ENCODE data around the gene SPRR2A. TPM values are rescaled to one million over a fixed set of nuclear protein-coding genes. Genes with fewer than 3 reads are reported as not detected.
"Not testable (repeated sequence)": the region's sequence is repeated elsewhere in the genome, so short reads cannot be mapped to it uniquely, and the experiment has no call there.

The SPRR2A gene
- total RNA-seq, 3 donors from 2014 or later, result not detected

DNA sequence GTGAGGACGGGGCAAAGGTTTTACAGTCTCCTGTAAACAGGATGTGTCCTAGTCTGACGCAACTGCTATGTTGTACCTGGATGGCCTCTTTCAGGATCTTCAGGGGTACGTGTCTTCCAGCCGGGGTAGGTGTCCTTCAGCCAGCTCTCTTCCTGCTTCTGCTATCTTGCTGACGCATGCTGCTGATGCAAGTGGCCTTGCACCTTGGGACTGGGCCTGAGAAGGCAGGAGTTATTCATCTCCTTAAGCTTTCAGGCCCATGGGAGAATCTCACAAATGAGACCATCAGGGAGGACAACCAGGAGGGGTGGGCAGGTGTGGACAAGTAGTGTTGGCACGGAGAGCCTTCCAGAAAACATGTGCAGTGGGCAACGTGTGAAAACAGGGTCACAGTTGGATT, 34.2 kb downstream of the SPRR2A start:
- H3K9me3 ChIP-seq, result no peaks in the 10 kb centered on the region
- no peaks in the 10 kb centered on the region for H3K36me3 ChIP-seq (ENCODE audit: low read depth)
- H3K4me3 ChIP-seq, result no peak overlapping the region
- no peaks in the 10 kb centered on the region for H3K4me1 ChIP-seq (ENCODE audit: low read depth)
- no peak for ATAC-seq
- TF ChIP-seq, protein P1, sequence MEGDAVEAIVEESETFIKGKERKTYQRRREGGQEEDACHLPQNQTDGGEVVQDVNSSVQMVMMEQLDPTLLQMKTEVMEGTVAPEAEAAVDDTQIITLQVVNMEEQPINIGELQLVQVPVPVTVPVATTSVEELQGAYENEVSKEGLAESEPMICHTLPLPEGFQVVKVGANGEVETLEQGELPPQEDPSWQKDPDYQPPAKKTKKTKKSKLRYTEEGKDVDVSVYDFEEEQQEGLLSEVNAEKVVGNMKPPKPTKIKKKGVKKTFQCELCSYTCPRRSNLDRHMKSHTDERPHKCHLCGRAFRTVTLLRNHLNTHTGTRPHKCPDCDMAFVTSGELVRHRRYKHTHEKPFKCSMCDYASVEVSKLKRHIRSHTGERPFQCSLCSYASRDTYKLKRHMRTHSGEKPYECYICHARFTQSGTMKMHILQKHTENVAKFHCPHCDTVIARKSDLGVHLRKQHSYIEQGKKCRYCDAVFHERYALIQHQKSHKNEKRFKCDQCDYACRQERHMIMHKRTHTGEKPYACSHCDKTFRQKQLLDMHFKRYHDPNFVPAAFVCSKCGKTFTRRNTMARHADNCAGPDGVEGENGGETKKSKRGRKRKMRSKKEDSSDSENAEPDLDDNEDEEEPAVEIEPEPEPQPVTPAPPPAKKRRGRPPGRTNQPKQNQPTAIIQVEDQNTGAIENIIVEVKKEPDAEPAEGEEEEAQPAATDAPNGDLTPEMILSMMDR (IDR thresholded peaks at IDR 0.05), result no peak
- no peak for DNase-seq
- intact Hi-C loops (cut with DNase I, micrococcal nuclease), result no loop called here

DNA sequence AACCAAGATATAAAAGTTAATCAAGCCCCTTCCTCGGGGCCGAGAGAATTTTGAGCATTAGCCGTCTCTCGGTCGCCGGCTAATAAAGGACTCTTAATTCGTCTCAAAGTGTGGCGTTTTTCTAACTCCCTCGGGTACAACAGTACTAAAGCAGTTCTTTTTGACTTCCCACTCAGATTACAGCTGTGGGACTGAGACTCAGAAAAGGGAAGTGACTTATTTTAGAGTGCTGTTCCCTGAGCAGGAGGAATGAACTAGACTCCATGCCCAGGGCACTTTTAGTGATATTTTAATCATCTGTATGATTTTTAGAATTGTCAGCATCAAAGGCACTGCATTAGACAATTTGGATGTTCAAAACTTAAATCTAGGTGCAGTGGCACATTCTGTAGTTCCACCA, 35.0 kb downstream of the SPRR2A start:
- H3K4me3 ChIP-seq; H3K9me3 ChIP-seq; DNase-seq; H3K36me3 ChIP-seq (ENCODE audit: low read depth); intact Hi-C loops (cut with DNase I, micrococcal nuclease); H3K4me1 ChIP-seq (ENCODE audit: low read depth); ATAC-seq: not testable (repeated sequence)

DNA sequence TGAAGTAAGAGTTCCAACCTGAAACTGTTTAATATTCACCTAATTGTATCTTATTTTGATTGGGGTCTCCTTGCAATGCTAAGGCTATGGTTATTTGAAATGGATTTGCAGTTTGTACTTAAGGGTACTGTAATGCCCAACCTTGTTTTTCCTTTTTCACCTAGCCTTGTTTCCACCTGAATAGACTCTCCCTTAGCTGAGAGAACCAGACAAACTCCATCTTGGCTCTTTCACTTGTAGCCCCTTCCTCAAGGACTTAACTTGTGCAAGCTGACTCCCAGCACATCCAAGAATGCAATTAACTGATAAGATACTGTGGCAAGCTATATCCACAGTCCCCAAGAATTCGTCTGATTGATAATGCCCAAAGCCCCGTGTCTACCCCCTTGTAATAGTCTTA, 35.5 kb downstream of the SPRR2A start:
- H3K36me3 ChIP-seq (ENCODE audit: low read depth); DNase-seq; H3K4me3 ChIP-seq; ATAC-seq; H3K4me1 ChIP-seq (ENCODE audit: low read depth); intact Hi-C loops (cut with DNase I, micrococcal nuclease); H3K9me3 ChIP-seq: not testable (repeated sequence)

DNA sequence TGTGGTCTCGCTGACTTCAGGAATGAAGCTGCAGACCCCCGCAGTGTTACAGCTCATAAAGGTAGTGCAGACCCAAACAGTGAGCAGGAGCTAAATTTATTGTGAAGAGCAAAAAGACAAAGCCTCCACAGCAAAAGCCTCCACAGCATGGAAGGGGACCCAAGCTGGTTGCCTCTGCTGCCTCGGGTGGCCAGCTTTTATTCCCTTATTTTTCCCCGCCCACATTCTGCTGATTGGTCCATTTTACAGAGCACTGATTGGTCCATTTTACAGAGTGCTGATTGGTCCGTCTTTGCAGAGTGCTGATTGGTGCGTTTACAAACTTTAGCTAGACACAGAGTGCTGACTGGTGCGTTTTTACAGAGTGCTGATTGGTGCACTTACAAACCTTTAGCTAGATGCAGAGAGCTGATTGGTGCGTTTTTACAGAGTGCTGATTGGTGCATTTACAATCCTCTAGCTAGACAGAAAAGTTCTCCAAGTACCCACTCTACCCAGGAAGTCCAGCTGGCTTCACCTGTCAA, 46.0 kb downstream of the SPRR2A start:
- ATAC-seq; H3K4me1 ChIP-seq (ENCODE audit: low read depth); H3K9me3 ChIP-seq; H3K4me3 ChIP-seq; H3K36me3 ChIP-seq (ENCODE audit: low read depth); intact Hi-C loops (cut with DNase I, micrococcal nuclease); DNase-seq: not testable (repeated sequence)

Other genes starting within 250 kb of the SPRR2A start
- gene LCE1B, start 245.5 kb downstream of the SPRR2A start, total RNA-seq, result not detected
- not detected for gene LCE1A, start 230.0 kb downstream of the SPRR2A start, total RNA-seq
- gene LCE6A, start 214.7 kb downstream of the SPRR2A start, total RNA-seq, result not detected
- gene LCE7A, start 197.5 kb downstream of the SPRR2A start, total RNA-seq, result not detected
- gene SMCP, start 179.2 kb downstream of the SPRR2A start, total RNA-seq, result not detected
- gene IVL, start 149.0 kb downstream of the SPRR2A start, total RNA-seq, result not detected
- gene SPRR5, start 110.3 kb downstream of the SPRR2A start, total RNA-seq, result not detected
- not detected for gene SPRR4, start 86.9 kb downstream of the SPRR2A start, total RNA-seq
- gene SPRR1A, start 73.4 kb downstream of the SPRR2A start, total RNA-seq, result not detected
- gene SPRR3, start 55.8 kb downstream of the SPRR2A start, total RNA-seq, result under 1 TPM in 1 of 3 donors, not detected in 2; 0.93 TPM
- gene SPRR1B, start 26.3 kb downstream of the SPRR2A start, total RNA-seq, result not detected
- under 1 TPM in 1 of 3 donors, not detected in 2; 0.41 TPM for gene SPRR2D, start 16.4 kb downstream of the SPRR2A start, total RNA-seq
- not detected for gene SPRR2B, start 14.1 kb upstream of the SPRR2A start, total RNA-seq
- not detected for gene SPRR2E, start 37.0 kb upstream of the SPRR2A start, total RNA-seq
- gene SPRR2F, start 56.0 kb upstream of the SPRR2A start, total RNA-seq, result not detected
- gene SPRR2G, start 93.4 kb upstream of the SPRR2A start, total RNA-seq, result not detected
- not detected for gene LELP1, start 145.9 kb upstream of the SPRR2A start, total RNA-seq
- not detected for gene PRR9, start 160.1 kb upstream of the SPRR2A start, total RNA-seq
- not detected for gene LORICRIN, start 202.2 kb upstream of the SPRR2A start, total RNA-seq